Neural progenitor cell (in vitro differentiated cells): ENCODE data around the gene RPL35A.
A peak's percentile ranks its signal among the peaks of the same experiment; 100 is the strongest.

Experiments used
- EZH2 ChIP-seq: fragments of 200-600 bp; sonication (generic); IDR thresholded peaks from 2 replicates; pipeline ENCODE4 v1.6.1; 2017; ENCODE audit warnings: antibody characterized with exemption, mild to moderate bottlenecking, moderate library complexity
- EZH2phosphoT487 ChIP-seq: fragments of 200-600 bp; sonication (generic); IDR thresholded peaks from 2 replicates; pipeline ENCODE4 v1.6.1; 2017; ENCODE audit warnings: antibody characterized with exemption
- TF ChIP-seq, protein P1 (sequence below): fragments of 200-600 bp; sonication (generic); IDR thresholded peaks from 2 replicates; pipeline ENCODE4 v1.5.1; 2017; ENCODE audit warnings: antibody characterized with exemption, mild to moderate bottlenecking

DNA sequence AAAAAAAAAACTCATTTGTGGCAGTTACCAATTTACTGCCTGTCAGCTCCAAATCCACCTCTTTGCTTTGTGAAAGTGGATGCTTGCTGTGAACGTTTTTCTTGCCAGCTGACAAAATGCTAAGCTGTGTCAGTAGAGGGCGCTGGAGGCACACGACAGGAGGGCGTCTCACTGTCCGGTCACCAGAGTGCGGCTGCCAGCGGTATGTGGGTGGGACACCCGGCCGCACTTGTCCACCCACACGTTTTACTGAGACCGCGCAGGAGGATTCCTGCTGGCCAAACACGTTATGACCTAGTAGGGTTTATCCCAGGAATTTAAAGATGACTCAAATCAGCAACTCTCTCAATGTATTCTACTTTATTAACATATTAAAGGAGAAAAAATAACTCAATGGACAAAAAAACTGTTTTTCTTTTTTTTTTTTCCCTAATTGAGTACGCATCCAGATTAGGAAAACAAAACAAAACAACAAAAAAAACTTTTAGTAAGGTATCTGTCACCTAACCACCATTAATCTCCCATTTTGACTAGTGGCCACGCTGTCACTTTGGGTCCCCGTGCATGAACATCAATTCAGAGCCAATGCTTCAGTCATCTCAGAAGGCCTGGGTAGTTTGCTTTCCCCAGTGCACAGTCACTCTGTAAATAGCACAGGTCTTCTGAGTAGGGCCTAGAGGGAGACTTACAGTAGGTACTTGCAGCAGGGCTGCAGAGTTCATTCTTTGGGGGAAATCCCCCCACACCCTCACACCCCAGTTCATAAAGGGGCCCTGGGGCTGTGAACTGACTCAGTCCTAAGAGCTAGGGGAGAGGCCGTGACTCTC lies 43.8 kb upstream of the RPL35A start:
- TF ChIP-seq, protein P1, sequence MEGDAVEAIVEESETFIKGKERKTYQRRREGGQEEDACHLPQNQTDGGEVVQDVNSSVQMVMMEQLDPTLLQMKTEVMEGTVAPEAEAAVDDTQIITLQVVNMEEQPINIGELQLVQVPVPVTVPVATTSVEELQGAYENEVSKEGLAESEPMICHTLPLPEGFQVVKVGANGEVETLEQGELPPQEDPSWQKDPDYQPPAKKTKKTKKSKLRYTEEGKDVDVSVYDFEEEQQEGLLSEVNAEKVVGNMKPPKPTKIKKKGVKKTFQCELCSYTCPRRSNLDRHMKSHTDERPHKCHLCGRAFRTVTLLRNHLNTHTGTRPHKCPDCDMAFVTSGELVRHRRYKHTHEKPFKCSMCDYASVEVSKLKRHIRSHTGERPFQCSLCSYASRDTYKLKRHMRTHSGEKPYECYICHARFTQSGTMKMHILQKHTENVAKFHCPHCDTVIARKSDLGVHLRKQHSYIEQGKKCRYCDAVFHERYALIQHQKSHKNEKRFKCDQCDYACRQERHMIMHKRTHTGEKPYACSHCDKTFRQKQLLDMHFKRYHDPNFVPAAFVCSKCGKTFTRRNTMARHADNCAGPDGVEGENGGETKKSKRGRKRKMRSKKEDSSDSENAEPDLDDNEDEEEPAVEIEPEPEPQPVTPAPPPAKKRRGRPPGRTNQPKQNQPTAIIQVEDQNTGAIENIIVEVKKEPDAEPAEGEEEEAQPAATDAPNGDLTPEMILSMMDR, result peak; percentile 93
- TF ChIP-seq EZH2, result no peak
- no peak for TF ChIP-seq EZH2phosphoT487
